Upper lobe of right lung (tissue), 1 donor: ENCODE measurements around the gene OR10AD1. TPM values are rescaled to one million over a fixed set of nuclear protein-coding genes. Genes with fewer than 3 reads are reported as not detected.

Experiments
- ATAC-seq: fragments of 200-7000 bp; cut with Tn5 transposase; one replicate; pipeline ENCODE4 v1.9.1; 2020; ENCODE audit warnings: mild to moderate bottlenecking, moderate library complexity
- DNase-seq: peaks from one replicate; pipeline ENCODE4 v3.0.0-alpha.2; 2020
- H3K27ac ChIP-seq: fragments of 200-600 bp; one replicate; pipeline ENCODE4 v1.8.0; 2022
- H3K27me3 ChIP-seq: fragments of 200-600 bp; one replicate; pipeline ENCODE4 v1.8.0; 2022; ENCODE audit warnings: mild to moderate bottlenecking
- H3K36me3 ChIP-seq: fragments of 200-600 bp; one replicate; pipeline ENCODE4 v1.8.0; 2022
- H3K4me1 ChIP-seq: fragments of 200-600 bp; one replicate; pipeline ENCODE4 v1.8.0; 2022
- H3K4me3 ChIP-seq: fragments of 200-600 bp; one replicate; pipeline ENCODE4 v1.8.0; 2022; ENCODE audit warnings: mild to moderate bottlenecking
- H3K9me3 ChIP-seq: fragments of 200-600 bp; one replicate; pipeline ENCODE4 v1.8.0; 2022
- CTCF ChIP-seq: fragments of 200-600 bp; IDR thresholded peaks from one replicate; pipeline ENCODE4 v1.8.0; 2022; ENCODE audit warnings: antibody characterized with exemption
- intact Hi-C: fragments of 100-400 bp; cut with DNase I; formaldehyde crosslinking; loops from one replicate; pipeline ENCODE4 v1.11.0; 2022
- total RNA-seq: library from RNA; stranded (reverse); fragmentation: NEBNext Ultra II Directional; extraction: Animal tissue kit (Norgen Biotek cat#: 25700); gene quantifications from one replicate; pipeline ENCODE4 v1.2.1, GENCODE V29; 2021
- donor health status: DM: no; HTN: yes; CAD: no; lungs with severe emphysema.

Gene OR10AD1
- total RNA-seq, 1 donor from 2014 or later, result not detected

GRCh38 chr12:48183091-48183875 is 19.8 kb downstream of the OR10AD1 start, which contains the start of gene CCDC184:
Gene CCDC184, plus strand, starts transcription at chr12:48183644. Its CDS starts 479 bp downstream, at chr12:48184123.
- H3K27ac ChIP-seq, result no peak within 1 kb of the TSS

GRCh38 chr12:48182631-48183030 is 20.5 kb downstream of the OR10AD1 start:
- no peaks in the 10 kb centered on the region for H3K9me3 ChIP-seq
- H3K27me3 ChIP-seq, result peaks cover 63% of the 10 kb centered on the region
- H3K27ac ChIP-seq, result no peak overlapping the region
- peak overlapping the region; percentile 49 for H3K4me3 ChIP-seq
- intact Hi-C loops, result no loop called here
- no peak for TF ChIP-seq CTCF
- H3K4me1 ChIP-seq, result peaks cover 8% of the 10 kb centered on the region
- no peak for DNase-seq
- no peak for ATAC-seq
- H3K36me3 ChIP-seq, result no peaks in the 10 kb centered on the region

More at GRCh38 chr12:48183091-48183875, 19.8 kb downstream of the OR10AD1 start, which contains the start of gene CCDC184:
- ATAC-seq (peak; percentile 77), DNase-seq (peak; percentile 76)
- peak; percentile 32 for TF ChIP-seq CTCF
- H3K27me3 ChIP-seq, result peaks cover 57% of the 10 kb centered on the region
- intact Hi-C loops, result no loop called here
- H3K9me3 ChIP-seq, result no peaks in the 10 kb centered on the region
- H3K4me1 ChIP-seq, result peaks cover 8% of the 10 kb centered on the region
- H3K4me3 ChIP-seq, result peak within 1 kb of the TSS; percentile 49
- H3K36me3 ChIP-seq, result no peaks in the 10 kb centered on the region

GRCh38 chr12:48180857-48181495 is 22.1 kb downstream of the OR10AD1 start:
- TF ChIP-seq CTCF, result no peak

GRCh38 chr12:48180424-48180823 is 22.7 kb downstream of the OR10AD1 start:
- Histone ChIP-seq H3K36me3 (no peaks in the 10 kb centered on the region), H3K9me3 (no peaks in the 10 kb centered on the region), H3K27me3 (peaks cover 62% of the 10 kb centered on the region), H3K4me3 (no peak overlapping the region), H3K4me1 (peaks cover 8% of the 10 kb centered on the region), H3K27ac (no peak overlapping the region)
- intact Hi-C loops, result no loop called here
- no peak for DNase-seq
- TF ChIP-seq CTCF, result no peak
- ATAC-seq, result no peak

More at GRCh38 chr12:48180857-48181495, 22.1 kb downstream of the OR10AD1 start:
- ATAC-seq (no peak), DNase-seq (no peak)
- no peak overlapping the region for H3K4me3 ChIP-seq
- H3K27ac ChIP-seq, result no peak overlapping the region
- intact Hi-C loops, result no loop called here
- no peaks in the 10 kb centered on the region for H3K36me3 ChIP-seq
- peaks cover 8% of the 10 kb centered on the region for H3K4me1 ChIP-seq
- H3K9me3 ChIP-seq, result no peaks in the 10 kb centered on the region
- peaks cover 63% of the 10 kb centered on the region for H3K27me3 ChIP-seq

GRCh38 chr12:48179466-48179865 is 23.6 kb downstream of the OR10AD1 start:
- Histone ChIP-seq H3K9me3 (no peaks in the 10 kb centered on the region), H3K4me1 (peaks cover 8% of the 10 kb centered on the region), H3K27ac (no peak overlapping the region), H3K36me3 (no peaks in the 10 kb centered on the region), H3K27me3 (peaks cover 52% of the 10 kb centered on the region), H3K4me3 (no peak overlapping the region)
- no peak for TF ChIP-seq CTCF
- no peak for ATAC-seq
- intact Hi-C loops, result no loop called here
- DNase-seq, result no peak
